HL-60 (cell line): ENCODE data around the gene MAK.

Experiments used
- CTCF ChIP-seq: IDR thresholded peaks from one replicate; pipeline ENCODE4 v1.5.1; 2011; ENCODE audit warnings: low read length, control low read depth, inconsistent platforms; ENCODE audit not compliant: insufficient read depth
- GABPA ChIP-seq: IDR thresholded peaks from 2 replicates; pipeline ENCODE4 v1.6.1; 2012; ENCODE audit warnings: low read depth
- POLR2AphosphoS5 ChIP-seq: IDR thresholded peaks from 2 replicates; pipeline ENCODE4 v1.6.1; 2012; ENCODE audit warnings: low read depth
- REST ChIP-seq: IDR thresholded peaks from 2 replicates; pipeline ENCODE4 v1.6.1; 2012; ENCODE audit warnings: low read depth; ENCODE audit not compliant: insufficient replicate concordance

GRCh38 chr6:10725716-10726115, 112.6 kb downstream of the MAK start:
- TF ChIP-seq POLR2AphosphoS5 (no peak), CTCF (no peak), REST (no peak), GABPA (no peak)
